DND-41 (cell line): ENCODE results near the gene GRK2.

Source experiments
- ATAC-seq: fragments of 200-7000 bp; cut with Tn5 transposase; 3 replicates; pipeline ENCODE4 v1.9.1; 2021; ENCODE audit warnings: low read depth; ENCODE audit not compliant: insufficient read depth
- DNase-seq: peaks from one replicate; pipeline ENCODE4 v3.0.0-alpha.2; 2020
- H2AFZ ChIP-seq: 2 replicates; pipeline ENCODE4 v1.6.0; 2012; ENCODE audit warnings: low read depth, low read length
- H3K27ac ChIP-seq: 2 replicates; pipeline ENCODE4 v1.5.1; 2012; ENCODE audit warnings: low read length, inconsistent platforms
- H3K27me3 ChIP-seq: fragments of 200-600 bp; sonication (generic); 2 replicates; pipeline ENCODE4 v1.6.0; 2012; ENCODE audit warnings: low read length, mild to moderate bottlenecking, inconsistent platforms; ENCODE audit not compliant: insufficient read depth, poor library complexity
- H3K36me3 ChIP-seq: 2 replicates; pipeline ENCODE4 v1.5.1; 2012; ENCODE audit warnings: low read length, inconsistent platforms; ENCODE audit not compliant: insufficient read depth
- H3K4me1 ChIP-seq: 2 replicates; pipeline ENCODE4 v1.5.1; 2012; ENCODE audit warnings: mild to moderate bottlenecking, low read length; ENCODE audit not compliant: insufficient read depth
- H3K4me2 ChIP-seq: 2 replicates; pipeline ENCODE4 v1.6.0; 2012; ENCODE audit warnings: mild to moderate bottlenecking, moderate library complexity, low read length, inconsistent platforms; ENCODE audit not compliant: insufficient read depth
- H3K4me3 ChIP-seq, 2 experiments: fragments of 200-600 bp in 1 of 2; shearing (Covaris generic) in 1 of 2; 2 replicates each; pipeline ENCODE4 v1.5.1; 2012 to 2016; ENCODE audit warnings: inconsistent platforms in 2 of 2, low read length in 2 of 2, mild to moderate bottlenecking in 2 of 2, low read depth in 1 of 2, moderate library complexity in 1 of 2
- H3K79me2 ChIP-seq: 2 replicates; pipeline ENCODE4 v1.6.0; 2012; ENCODE audit warnings: low read length, inconsistent platforms; ENCODE audit not compliant: insufficient read depth
- H3K9ac ChIP-seq: 2 replicates; pipeline ENCODE4 v1.6.0; 2012; ENCODE audit warnings: low read depth, mild to moderate bottlenecking, inconsistent platforms, low read length, moderate library complexity
- H3K9me3 ChIP-seq: 2 replicates; pipeline ENCODE4 v1.5.1; 2012; ENCODE audit warnings: low read length, moderate library complexity, mild to moderate bottlenecking, inconsistent platforms; ENCODE audit not compliant: insufficient read depth, severe bottlenecking
- H4K20me1 ChIP-seq: 2 replicates; pipeline ENCODE4 v1.6.0; 2012; ENCODE audit warnings: low read length; ENCODE audit not compliant: insufficient read depth
- EZH2 ChIP-seq: IDR thresholded peaks from 3 replicates; pipeline ENCODE4 v1.6.1; 2012; ENCODE audit warnings: borderline replicate concordance, low read depth, mild to moderate bottlenecking, moderate library complexity, low read length, inconsistent platforms; ENCODE audit not compliant: severe bottlenecking
- TF ChIP-seq, protein P1 (sequence below): IDR thresholded peaks from 2 replicates; pipeline ENCODE4 v1.5.1; 2012; ENCODE audit warnings: borderline replicate concordance, low read length, moderate library complexity, mild to moderate bottlenecking; ENCODE audit not compliant: poor library complexity, severe bottlenecking; ENCODE audit errors: extremely low read depth

GRK2 gene

DNA sequence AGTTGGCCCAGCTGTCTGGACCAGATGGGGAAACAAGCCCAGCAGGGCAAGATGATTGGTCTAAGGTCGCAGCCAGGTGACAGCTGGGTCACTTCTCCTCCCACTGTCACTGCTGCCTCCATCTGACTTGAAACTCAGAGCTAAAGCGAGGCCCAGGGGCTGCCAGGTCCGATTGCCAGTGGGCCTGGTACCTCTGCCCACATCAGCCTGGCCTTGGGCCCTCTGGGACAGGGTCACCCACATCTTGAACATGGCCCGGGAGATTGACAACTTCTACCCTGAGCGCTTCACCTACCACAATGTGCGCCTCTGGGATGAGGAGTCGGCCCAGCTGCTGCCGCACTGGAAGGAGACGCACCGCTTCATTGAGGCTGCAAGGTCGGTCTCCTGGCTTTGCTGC lies 42.9 kb downstream of the GRK2 start:
- Histone ChIP-seq H3K9ac (no peak overlapping the region), H2AFZ (no peak overlapping the region), H3K27ac (no peak overlapping the region), H3K36me3 (no peaks in the 10 kb centered on the region), H3K4me3 (no peak overlapping the region), H3K27me3 (no peaks in the 10 kb centered on the region), H4K20me1 (no peaks in the 10 kb centered on the region), H3K9me3 (no peaks in the 10 kb centered on the region), H3K79me2 (no peaks in the 10 kb centered on the region), H3K4me2 (no peak overlapping the region), H3K4me1 (no peaks in the 10 kb centered on the region)
- DNase-seq (no peak), ATAC-seq (no peak)
- TF ChIP-seq, protein P1, sequence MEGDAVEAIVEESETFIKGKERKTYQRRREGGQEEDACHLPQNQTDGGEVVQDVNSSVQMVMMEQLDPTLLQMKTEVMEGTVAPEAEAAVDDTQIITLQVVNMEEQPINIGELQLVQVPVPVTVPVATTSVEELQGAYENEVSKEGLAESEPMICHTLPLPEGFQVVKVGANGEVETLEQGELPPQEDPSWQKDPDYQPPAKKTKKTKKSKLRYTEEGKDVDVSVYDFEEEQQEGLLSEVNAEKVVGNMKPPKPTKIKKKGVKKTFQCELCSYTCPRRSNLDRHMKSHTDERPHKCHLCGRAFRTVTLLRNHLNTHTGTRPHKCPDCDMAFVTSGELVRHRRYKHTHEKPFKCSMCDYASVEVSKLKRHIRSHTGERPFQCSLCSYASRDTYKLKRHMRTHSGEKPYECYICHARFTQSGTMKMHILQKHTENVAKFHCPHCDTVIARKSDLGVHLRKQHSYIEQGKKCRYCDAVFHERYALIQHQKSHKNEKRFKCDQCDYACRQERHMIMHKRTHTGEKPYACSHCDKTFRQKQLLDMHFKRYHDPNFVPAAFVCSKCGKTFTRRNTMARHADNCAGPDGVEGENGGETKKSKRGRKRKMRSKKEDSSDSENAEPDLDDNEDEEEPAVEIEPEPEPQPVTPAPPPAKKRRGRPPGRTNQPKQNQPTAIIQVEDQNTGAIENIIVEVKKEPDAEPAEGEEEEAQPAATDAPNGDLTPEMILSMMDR = no peak
- no peak for TF ChIP-seq EZH2

DNA sequence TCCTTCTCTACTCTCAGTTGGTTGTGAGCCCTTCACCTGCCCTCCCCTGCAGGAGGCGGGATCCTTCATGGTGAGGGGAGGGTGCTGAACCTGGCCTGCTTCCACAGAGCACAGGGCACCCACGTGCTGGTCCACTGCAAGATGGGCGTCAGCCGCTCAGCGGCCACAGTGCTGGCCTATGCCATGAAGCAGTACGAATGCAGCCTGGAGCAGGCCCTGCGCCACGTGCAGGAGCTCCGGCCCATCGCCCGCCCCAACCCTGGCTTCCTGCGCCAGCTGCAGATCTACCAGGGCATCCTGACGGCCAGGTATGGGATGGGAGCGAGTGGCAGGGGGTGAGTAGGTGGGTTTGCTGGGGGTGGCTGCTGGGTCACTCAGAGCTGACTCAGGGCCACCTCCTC lies 43.4 kb downstream of the GRK2 start:
- no peaks in the 10 kb centered on the region for H3K4me1 ChIP-seq
- no peak overlapping the region for H3K4me3 ChIP-seq
- DNase-seq = no peak
- H3K9ac ChIP-seq = no peak overlapping the region
- no peaks in the 10 kb centered on the region for H3K9me3 ChIP-seq
- H3K27ac ChIP-seq = no peak overlapping the region
- H3K79me2 ChIP-seq = no peaks in the 10 kb centered on the region
- no peak overlapping the region for H3K4me2 ChIP-seq
- no peak for TF ChIP-seq EZH2
- TF ChIP-seq, protein P1 = no peak
- no peak overlapping the region for H2AFZ ChIP-seq
- H4K20me1 ChIP-seq = no peaks in the 10 kb centered on the region
- no peak for ATAC-seq
- no peaks in the 10 kb centered on the region for H3K36me3 ChIP-seq
- no peaks in the 10 kb centered on the region for H3K27me3 ChIP-seq

DNA sequence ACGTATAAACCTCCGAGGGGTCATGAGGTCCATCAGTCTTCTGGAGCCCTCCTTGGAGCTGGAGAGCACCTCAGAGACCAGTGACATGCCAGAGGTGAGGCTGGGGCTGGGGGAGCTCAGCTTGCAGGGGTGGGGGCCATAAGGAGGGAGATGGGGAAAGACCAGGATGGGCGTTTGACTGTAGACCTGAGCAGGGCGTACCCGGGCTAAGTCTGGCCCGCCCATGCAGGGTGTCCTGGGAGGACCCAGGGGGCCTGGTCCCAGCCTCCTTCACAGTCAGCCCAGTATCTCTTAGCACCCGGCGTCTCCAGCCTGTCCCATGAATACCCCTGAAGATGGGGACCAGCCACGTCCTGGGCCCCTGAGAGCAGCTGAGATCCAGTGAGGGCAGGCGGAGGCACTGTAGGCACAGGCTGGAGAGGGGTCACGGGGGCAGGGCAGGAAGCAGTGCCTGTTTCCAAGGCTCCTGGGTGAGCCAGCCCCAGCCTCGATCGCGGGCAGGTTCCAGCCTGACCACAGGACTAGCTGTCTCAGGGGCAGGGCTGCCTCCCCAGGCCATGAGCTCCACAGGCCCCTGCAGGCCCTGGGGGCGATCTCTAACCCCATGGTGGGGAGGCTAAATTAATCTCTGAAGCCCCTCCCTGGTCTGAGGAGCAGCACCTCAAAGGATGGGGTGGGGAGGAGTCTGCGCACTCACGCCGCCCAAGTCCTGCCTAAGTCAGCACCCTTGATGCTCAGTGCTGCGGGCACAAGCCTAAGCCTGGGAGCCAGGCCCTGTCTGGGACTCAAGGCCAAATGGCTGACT lies 44.2 kb downstream of the GRK2 start:
- no peak overlapping the region for H3K27ac ChIP-seq
- no peak for ATAC-seq
- no peaks in the 10 kb centered on the region for H3K9me3 ChIP-seq
- no peaks in the 10 kb centered on the region for H3K4me1 ChIP-seq
- H4K20me1 ChIP-seq = no peaks in the 10 kb centered on the region
- DNase-seq = no peak
- H3K27me3 ChIP-seq = no peaks in the 10 kb centered on the region
- no peak overlapping the region for H2AFZ ChIP-seq
- H3K36me3 ChIP-seq = no peaks in the 10 kb centered on the region
- no peak overlapping the region for H3K9ac ChIP-seq
- no peaks in the 10 kb centered on the region for H3K79me2 ChIP-seq
- no peak overlapping the region for H3K4me3 ChIP-seq
- no peak for TF ChIP-seq EZH2
- TF ChIP-seq, protein P1 = no peak
- H3K4me2 ChIP-seq = no peak overlapping the region
